ENCODE measurements around the gene ALAS1.

DNA sequence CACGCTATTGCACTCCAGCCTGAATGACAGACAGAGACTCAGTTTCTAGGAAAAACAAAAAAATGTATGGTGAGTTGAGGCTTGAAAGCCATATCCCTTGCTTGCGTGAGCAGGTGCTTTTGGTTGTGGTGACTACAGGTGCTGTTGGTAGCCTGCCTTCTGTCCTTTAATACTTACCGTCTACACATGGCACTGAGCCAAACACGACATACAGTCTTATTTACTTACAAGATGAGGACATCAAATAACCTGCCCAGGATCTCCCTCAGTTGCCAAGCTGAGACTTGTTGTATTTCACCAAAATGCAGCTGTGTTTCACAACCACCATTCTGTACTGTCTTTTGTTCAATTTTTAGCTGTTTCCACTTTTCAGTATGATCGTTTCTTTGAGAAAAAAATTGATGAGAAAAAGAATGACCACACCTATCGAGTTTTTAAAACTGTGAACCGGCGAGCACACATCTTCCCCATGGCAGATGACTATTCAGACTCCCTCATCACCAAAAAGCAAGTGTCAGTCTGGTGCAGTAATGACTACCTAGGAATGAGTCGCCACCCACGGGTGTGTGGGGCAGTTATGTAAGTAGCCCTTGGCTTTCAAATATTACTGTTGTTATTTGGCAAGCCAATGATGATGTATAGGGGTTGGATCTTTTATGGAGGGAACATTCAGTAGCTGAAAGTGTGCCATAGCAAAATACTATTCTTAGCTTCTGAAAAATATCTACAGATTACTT lies 6.5 kb downstream of the ALAS1 start:
- TF ChIP-seq, protein P1, sequence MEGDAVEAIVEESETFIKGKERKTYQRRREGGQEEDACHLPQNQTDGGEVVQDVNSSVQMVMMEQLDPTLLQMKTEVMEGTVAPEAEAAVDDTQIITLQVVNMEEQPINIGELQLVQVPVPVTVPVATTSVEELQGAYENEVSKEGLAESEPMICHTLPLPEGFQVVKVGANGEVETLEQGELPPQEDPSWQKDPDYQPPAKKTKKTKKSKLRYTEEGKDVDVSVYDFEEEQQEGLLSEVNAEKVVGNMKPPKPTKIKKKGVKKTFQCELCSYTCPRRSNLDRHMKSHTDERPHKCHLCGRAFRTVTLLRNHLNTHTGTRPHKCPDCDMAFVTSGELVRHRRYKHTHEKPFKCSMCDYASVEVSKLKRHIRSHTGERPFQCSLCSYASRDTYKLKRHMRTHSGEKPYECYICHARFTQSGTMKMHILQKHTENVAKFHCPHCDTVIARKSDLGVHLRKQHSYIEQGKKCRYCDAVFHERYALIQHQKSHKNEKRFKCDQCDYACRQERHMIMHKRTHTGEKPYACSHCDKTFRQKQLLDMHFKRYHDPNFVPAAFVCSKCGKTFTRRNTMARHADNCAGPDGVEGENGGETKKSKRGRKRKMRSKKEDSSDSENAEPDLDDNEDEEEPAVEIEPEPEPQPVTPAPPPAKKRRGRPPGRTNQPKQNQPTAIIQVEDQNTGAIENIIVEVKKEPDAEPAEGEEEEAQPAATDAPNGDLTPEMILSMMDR (IDR thresholded peaks at IDR 0.05 in 2 of 3, conservative IDR thresholded peaks at IDR 0.05 in 1 of 3; ENCODE audit: insufficient read depth in 2 of 3, low read depth in 1 of 3, low read length in 3 of 3), result no peak
- TF ChIP-seq BACH1 (tag; IDR thresholded peaks at IDR 0.05) (no peak), FOXA3 (CRISPR knock-in tag; conservative IDR thresholded peaks at IDR 0.05 in 1 of 2, IDR thresholded peaks at IDR 0.05 in 1 of 2) (no peak), FOXM1 (IDR thresholded peaks at IDR 0.05; ENCODE audit: low read depth) (no peak), FOXM1 (CRISPR knock-in tag; IDR thresholded peaks at IDR 0.05; ENCODE audit: low read depth) (no peak)
- TF ChIP-seq, protein P2, sequence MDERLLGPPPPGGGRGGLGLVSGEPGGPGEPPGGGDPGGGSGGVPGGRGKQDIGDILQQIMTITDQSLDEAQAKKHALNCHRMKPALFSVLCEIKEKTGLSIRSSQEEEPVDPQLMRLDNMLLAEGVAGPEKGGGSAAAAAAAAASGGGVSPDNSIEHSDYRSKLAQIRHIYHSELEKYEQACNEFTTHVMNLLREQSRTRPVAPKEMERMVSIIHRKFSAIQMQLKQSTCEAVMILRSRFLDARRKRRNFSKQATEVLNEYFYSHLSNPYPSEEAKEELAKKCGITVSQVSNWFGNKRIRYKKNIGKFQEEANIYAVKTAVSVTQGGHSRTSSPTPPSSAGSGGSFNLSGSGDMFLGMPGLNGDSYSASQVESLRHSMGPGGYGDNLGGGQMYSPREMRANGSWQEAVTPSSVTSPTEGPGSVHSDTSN (CRISPR knock-in tag; IDR thresholded peaks at IDR 0.05; ENCODE audit: low read depth), result no peak
- TF ChIP-seq, protein P2 (tag; conservative IDR thresholded peaks at IDR 0.05; ENCODE audit: low read depth), result no peak
- TF ChIP-seq, protein P3, sequence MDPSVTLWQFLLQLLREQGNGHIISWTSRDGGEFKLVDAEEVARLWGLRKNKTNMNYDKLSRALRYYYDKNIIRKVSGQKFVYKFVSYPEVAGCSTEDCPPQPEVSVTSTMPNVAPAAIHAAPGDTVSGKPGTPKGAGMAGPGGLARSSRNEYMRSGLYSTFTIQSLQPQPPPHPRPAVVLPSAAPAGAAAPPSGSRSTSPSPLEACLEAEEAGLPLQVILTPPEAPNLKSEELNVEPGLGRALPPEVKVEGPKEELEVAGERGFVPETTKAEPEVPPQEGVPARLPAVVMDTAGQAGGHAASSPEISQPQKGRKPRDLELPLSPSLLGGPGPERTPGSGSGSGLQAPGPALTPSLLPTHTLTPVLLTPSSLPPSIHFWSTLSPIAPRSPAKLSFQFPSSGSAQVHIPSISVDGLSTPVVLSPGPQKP (CRISPR knock-in tag; IDR thresholded peaks at IDR 0.05), result no peak

Measured in K562 (cell line).